Right lobe of liver (tissue), 4 donors: ENCODE data around the gene VPS35.
"Not testable (repeated sequence)": the region's sequence is repeated elsewhere in the genome, so short reads cannot be mapped to it uniquely, and the experiment has no call there.

Source experiments
- CTCF ChIP-seq, 4 donors: fragments of 200-600 bp in 3 of 4; fragments of 450-650 bp in 1 of 4; IDR thresholded peaks; one replicate each; pipeline versions ENCODE4 v1.5.1 to v1.8.0; 2016 to 2022; ENCODE audit warnings: antibody characterized with exemption in 4 of 4, mild to moderate bottlenecking in 2 of 4
- POLR2A ChIP-seq: fragments of 450-650 bp; IDR thresholded peaks from one replicate; pipeline ENCODE4 v1.6.1; 2017; ENCODE audit warnings: antibody characterized with exemption, mild to moderate bottlenecking
- donor health status: DM: no; HTN: no; CAD: no.
- donor health status: DM: no; HTN: no; CAD: no.
- donor health status: DM: no; HTN: yes; CAD: no.

GRCh38 chr16:46623707-46624106 lies 65.3 kb downstream of the VPS35 start:
- TF ChIP-seq CTCF (IDR thresholded peaks at IDR 0.05); POLR2A: not testable (repeated sequence)
